Pancreas (tissue), 10 donors: ENCODE data around the gene ERCC2. TPM values are rescaled to one million over a fixed set of nuclear protein-coding genes. Genes with fewer than 3 reads are reported as not detected.

Experiments
- ATAC-seq, 4 donors: fragments of 200-7000 bp; cut with Tn5 transposase; one replicate each; pipeline versions ENCODE4 v1.8.0 to v1.9.1; 2020; ENCODE audit warnings: mild to moderate bottlenecking in 4 of 4, moderate library complexity in 4 of 4
- DNase-seq, 6 donors: peaks; one replicate each; pipeline ENCODE4 v3.0.0-alpha.2; 2020
- FAIRE-seq: peaks from 2 replicates; lab custom pipeline; 2012; peaks lifted over from hg19 to GRCh38; lab: Jason Lieb, UNC
- H3K27ac ChIP-seq, 4 donors: fragments of 200-600 bp; sonication (generic); 1 replicate in 3 of 4; 2 replicates in 1 of 4; pipeline versions ENCODE4 v1.5.0 to v1.8.0; 2020
- H3K27me3 ChIP-seq, 4 donors: fragments of 200-600 bp; one replicate each; pipeline ENCODE4 v1.8.0; 2021
- H3K36me3 ChIP-seq, 3 donors: fragments of 200-600 bp; sonication (generic) in 1 of 3; one replicate each; pipeline versions ENCODE4 v1.5.0 to v1.8.0; 2020 to 2021
- H3K4me1 ChIP-seq, 3 donors: fragments of 200-600 bp; one replicate each; pipeline ENCODE4 v1.8.0; 2021
- H3K4me3 ChIP-seq, 4 donors: fragments of 200-600 bp; sonication (generic) in 2 of 4; one replicate each; pipeline versions ENCODE4 v1.5.0 to v1.8.0; 2020 to 2021
- H3K9me3 ChIP-seq, 4 donors: fragments of 200-600 bp; one replicate each; pipeline ENCODE4 v1.8.0; 2021
- WGBS, 2 donors: extraction: QIAGEN DNeasy Blood & Tissue Kit; methylation state at CpG; one replicate each; pipeline ENCODE4 v1.1.7; 2013; 5-methylcytosine and 5-hydroxymethylcytosine counted together
- intact Hi-C, 3 donors: fragments of 100-400 bp; cut with DNase I; formaldehyde crosslinking; loops; one replicate each; pipeline versions ENCODE4 v1.11.1 to v1.14.2; 2022
- polyA plus RNA-seq, 2 donors: library from polyadenylated mRNA; stranded (reverse); fragments of 200-250 nt; gene quantifications; one replicate each; pipeline ENCODE4 v1.2.3, GENCODE V29; 2013
- total RNA-seq, 6 donors: library from RNA; stranded (reverse); fragmentation: NEBNext Ultra II Directional in 4 of 6; extraction: Animal tissue kit (Norgen Biotek cat#: 25700) in 4 of 6; gene quantifications; one replicate each; pipeline versions ENCODE4 v1.2.1 to v1.2.4, GENCODE V29; 2021 to 2023
- TF ChIP-seq, protein P1 (sequence below), 4 donors: fragments of 200-600 bp; sonication (generic) in 3 of 4; IDR thresholded peaks; one replicate each; pipeline versions ENCODE4 v1.5.0 to v1.8.0; 2021; ENCODE audit warnings: antibody characterized with exemption in 4 of 4
- donor health status: healthy with polysubstance abuse.
- donor health status: DM: no; HTN: no; CAD: no; lungs with moderate emphysema.
- donor health status: DM: no; HTN: no; CAD: no.
- donor health status: control.
- donor health status: control.
- donor health status: Bipolar disorder and iron deficiency.
- donor health status: DM: yes; HTN: yes; CAD: no.
- donor health status: DM: no; HTN: no; CAD: no.
- donor health status: DM: no; HTN: no; CAD: no.
- donor health status: DM: yes; HTN: yes; CAD: no.

ERCC2 gene
- total and polyA plus RNA-seq, 8 donors: 7.1 to 19.5 (median 10.2) TPM

DNA sequence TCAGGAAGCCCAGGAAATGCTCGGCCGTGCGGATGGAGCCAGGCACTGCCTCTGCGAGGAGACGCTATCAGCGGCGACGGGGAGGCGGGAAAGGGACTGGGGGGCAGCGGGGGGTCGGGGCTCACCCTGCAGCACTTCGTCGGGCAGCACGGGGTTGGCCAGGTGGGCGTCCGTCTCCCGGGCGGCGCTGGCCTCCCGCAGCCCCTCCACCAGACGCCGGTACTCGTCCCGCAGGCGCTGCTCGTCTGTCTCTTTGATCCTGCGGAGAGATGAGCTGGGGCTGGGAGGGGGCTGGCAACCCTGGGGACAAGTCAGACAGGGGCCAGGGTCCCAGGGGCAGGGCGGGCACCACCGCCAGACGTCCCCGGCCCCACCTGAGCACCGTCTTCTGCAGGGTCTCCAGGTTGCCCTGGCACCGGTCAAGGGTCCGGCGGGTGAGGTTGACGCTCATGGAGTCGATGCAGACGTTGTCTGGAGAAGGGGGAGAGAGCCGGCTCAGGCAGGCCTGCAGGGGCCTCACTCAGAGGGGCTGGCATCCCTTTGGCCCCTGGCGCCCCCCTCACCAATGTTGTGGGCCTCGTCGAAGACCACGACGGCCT, 6.4 kb downstream of the ERCC2 start:
- TF ChIP-seq, protein P1, sequence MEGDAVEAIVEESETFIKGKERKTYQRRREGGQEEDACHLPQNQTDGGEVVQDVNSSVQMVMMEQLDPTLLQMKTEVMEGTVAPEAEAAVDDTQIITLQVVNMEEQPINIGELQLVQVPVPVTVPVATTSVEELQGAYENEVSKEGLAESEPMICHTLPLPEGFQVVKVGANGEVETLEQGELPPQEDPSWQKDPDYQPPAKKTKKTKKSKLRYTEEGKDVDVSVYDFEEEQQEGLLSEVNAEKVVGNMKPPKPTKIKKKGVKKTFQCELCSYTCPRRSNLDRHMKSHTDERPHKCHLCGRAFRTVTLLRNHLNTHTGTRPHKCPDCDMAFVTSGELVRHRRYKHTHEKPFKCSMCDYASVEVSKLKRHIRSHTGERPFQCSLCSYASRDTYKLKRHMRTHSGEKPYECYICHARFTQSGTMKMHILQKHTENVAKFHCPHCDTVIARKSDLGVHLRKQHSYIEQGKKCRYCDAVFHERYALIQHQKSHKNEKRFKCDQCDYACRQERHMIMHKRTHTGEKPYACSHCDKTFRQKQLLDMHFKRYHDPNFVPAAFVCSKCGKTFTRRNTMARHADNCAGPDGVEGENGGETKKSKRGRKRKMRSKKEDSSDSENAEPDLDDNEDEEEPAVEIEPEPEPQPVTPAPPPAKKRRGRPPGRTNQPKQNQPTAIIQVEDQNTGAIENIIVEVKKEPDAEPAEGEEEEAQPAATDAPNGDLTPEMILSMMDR (IDR thresholded peaks at IDR 0.05): no peak
- ATAC-seq: no peak
- Histone ChIP-seq H3K9me3 (no peaks in the 10 kb centered on the region), H3K27me3 (no peaks in the 10 kb centered on the region), H3K4me1 (no peaks in the 10 kb centered on the region), H3K27ac (no peak overlapping the region), H3K36me3 (no peaks in the 10 kb centered on the region), H3K4me3 (no peak overlapping the region)
- intact Hi-C loops: no loop called here
- DNase-seq: peak in 1 of 6 donors; percentile 72
- WGBS, 2 donors: 91 to 93% methylated on average over 33 to 44 of the region's 44 CpGs
- no peak for FAIRE-seq

DNA sequence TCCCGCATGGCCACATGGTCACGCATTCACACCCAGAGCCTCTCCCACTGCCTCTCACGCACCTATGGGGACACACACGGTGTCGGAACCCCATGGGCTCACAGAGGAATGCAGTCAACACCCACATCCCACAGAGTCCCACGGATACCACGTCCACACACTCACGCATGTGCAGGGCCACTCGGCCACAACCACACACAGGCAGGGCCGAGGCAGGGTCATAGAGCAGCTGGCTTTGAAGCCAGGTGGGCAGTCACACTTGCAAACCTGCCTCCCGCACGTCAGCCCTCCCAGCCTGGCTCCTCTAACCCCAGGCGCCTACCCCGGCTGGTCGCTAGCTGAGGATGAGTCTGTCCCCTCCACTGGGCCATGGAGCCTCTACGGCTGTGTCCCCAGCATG, 8.1 kb downstream of the ERCC2 start:
- Histone ChIP-seq H3K4me1 (no peaks in the 10 kb centered on the region), H3K27ac (no peak overlapping the region), H3K9me3 (no peaks in the 10 kb centered on the region), H3K27me3 (no peaks in the 10 kb centered on the region), H3K4me3 (no peak overlapping the region), H3K36me3 (no peaks in the 10 kb centered on the region)
- intact Hi-C loops: no loop called here
- 91 to 93% methylated on average over 16 of the region's 16 CpGs for WGBS, 2 donors
- ATAC-seq (peak in 1 of 4 donors; percentile 11), FAIRE-seq (no peak), DNase-seq (no peak)
- TF ChIP-seq, protein P1 (IDR thresholded peaks at IDR 0.05): no peak

DNA sequence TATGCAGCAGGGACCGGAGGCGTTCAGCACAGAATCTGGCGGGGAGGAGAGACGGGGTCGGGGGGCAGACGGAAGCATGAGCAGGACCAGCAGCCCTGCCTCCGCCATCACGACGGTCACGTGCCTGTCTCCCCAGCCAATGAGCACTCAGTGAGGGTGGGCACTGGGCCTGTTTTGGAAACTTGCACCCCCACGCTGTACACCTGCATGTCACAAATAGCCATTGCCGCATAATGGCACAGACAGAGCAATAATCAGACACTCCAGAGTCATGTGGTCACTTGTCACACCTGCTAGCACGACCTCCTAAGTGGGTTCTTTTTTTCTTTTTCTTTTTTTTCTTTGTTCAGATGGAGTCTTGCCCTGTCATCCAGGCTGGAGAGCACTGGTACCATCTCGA, 8.8 kb downstream of the ERCC2 start:
- intact Hi-C loops: no loop called here

DNA sequence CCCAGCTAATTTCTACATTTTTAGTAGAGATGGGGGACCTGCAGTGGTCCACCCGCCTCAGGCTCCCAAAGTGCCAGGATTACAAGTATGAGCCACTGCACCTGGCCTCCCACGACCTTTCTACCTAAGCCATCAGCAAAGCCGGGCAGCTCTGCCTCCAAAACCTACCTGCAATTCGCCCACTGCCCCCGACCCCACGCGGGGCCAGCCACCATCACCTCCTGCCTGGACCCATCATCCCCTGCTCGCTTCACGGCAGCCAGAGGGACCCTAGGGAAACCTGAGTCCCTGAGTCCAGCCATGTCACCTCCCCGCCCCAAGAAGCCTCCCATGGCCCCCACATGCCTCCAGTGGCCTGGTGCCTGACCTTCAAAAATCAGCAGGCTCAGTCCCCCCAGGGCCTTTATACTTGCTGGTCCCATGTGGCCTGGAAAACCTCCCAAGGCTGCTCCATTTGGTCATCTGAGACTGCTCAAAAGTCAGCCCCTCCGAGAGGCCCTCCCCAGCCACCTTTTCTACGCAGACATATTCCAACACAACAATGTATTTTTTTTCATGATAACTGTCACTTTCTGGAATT, 12.1 kb downstream of the ERCC2 start:
- H3K27me3 ChIP-seq: no peaks in the 10 kb centered on the region
- ATAC-seq (no peak), DNase-seq (no peak), FAIRE-seq (no peak)
- WGBS, 2 donors: 87 to 91% methylated on average over 12 of the region's 12 CpGs
- no peak overlapping the region for H3K27ac ChIP-seq
- intact Hi-C loops: no loop called here
- no peak overlapping the region for H3K4me3 ChIP-seq
- no peaks in the 10 kb centered on the region for H3K36me3 ChIP-seq
- H3K4me1 ChIP-seq: no peaks in the 10 kb centered on the region
- TF ChIP-seq, protein P1 (IDR thresholded peaks at IDR 0.05): no peak
- no peaks in the 10 kb centered on the region for H3K9me3 ChIP-seq

More for the DNA sequence above, 8.8 kb downstream of the ERCC2 start:
- ATAC-seq (no peak), DNase-seq (no peak), FAIRE-seq (no peak)
- no peak overlapping the region for H3K27ac ChIP-seq
- no peaks in the 10 kb centered on the region for H3K36me3 ChIP-seq
- TF ChIP-seq, protein P1 (IDR thresholded peaks at IDR 0.05): no peak
- H3K9me3 ChIP-seq: no peaks in the 10 kb centered on the region
- no peak overlapping the region for H3K4me3 ChIP-seq
- WGBS, 2 donors: 93 to 95% methylated on average over 14 of the region's 14 CpGs
- H3K27me3 ChIP-seq: no peaks in the 10 kb centered on the region
- H3K4me1 ChIP-seq: no peaks in the 10 kb centered on the region

DNA sequence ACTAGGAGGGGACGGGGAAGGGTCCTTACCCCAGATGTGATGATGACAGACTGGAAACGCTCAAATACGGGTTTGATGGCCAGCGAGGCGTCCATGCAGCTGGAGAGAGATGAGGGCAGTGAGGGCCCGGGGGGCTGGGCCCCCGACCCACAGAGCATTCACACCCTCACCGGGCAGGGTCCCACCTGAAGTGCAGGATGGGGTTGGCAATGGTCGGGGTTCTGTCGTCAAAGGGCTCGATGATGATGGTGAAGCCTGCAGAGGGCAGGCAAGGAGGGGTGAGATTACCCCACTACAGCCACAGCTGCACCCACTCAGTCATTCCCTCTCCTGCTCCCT, 13.0 kb downstream of the ERCC2 start:
- intact Hi-C loops: no loop called here
- H3K4me1 ChIP-seq: no peaks in the 10 kb centered on the region
- WGBS, 2 donors: 94 to 95% methylated on average over 11 of the region's 11 CpGs

More for the DNA sequence above, 13.0 kb downstream of the ERCC2 start:
- ATAC-seq (no peak), FAIRE-seq (no peak), DNase-seq (no peak)
- Histone ChIP-seq H3K27me3 (no peaks in the 10 kb centered on the region), H3K36me3 (peaks cover 0 to under 1% (median 0%) of the 10 kb centered on the region in 3 donors), H3K9me3 (no peaks in the 10 kb centered on the region), H3K4me3 (no peak overlapping the region), H3K27ac (no peak overlapping the region)
- TF ChIP-seq, protein P1 (IDR thresholded peaks at IDR 0.05): no peak
